ENCODE measurements around the gene SNAP91.
"Not testable (repeated sequence)": the region's sequence is repeated elsewhere in the genome, so short reads cannot be mapped to it uniquely, and the experiment has no call there.

Gene SNAP91

DNA sequence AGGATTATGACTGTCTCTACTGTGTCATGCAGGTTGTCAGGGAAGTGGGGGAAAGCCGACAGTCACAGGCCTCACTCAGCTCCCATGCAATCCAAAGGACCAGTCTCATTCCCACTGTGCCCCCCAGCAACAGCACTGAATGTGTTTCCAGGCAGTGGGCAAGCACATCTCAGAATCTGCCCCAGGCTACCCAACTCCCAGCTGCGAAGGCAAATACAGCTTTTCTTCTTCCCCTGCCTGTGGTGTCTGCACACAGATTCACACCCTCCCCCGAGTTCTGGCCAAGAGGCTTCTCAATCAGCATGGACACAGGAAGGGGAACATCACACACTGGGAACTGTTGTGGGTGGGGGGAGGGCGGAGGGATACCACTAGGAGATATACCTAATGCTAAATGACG is 75.3 kb downstream of the SNAP91 start:
- no peak overlapping the region for H3K27ac ChIP-seq
- TF ChIP-seq ZFX (IDR thresholded peaks at IDR 0.05; ENCODE audit: borderline replicate concordance), result no peak
- TF ChIP-seq, protein P1, sequence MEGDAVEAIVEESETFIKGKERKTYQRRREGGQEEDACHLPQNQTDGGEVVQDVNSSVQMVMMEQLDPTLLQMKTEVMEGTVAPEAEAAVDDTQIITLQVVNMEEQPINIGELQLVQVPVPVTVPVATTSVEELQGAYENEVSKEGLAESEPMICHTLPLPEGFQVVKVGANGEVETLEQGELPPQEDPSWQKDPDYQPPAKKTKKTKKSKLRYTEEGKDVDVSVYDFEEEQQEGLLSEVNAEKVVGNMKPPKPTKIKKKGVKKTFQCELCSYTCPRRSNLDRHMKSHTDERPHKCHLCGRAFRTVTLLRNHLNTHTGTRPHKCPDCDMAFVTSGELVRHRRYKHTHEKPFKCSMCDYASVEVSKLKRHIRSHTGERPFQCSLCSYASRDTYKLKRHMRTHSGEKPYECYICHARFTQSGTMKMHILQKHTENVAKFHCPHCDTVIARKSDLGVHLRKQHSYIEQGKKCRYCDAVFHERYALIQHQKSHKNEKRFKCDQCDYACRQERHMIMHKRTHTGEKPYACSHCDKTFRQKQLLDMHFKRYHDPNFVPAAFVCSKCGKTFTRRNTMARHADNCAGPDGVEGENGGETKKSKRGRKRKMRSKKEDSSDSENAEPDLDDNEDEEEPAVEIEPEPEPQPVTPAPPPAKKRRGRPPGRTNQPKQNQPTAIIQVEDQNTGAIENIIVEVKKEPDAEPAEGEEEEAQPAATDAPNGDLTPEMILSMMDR (IDR thresholded peaks at IDR 0.05), result no peak

DNA sequence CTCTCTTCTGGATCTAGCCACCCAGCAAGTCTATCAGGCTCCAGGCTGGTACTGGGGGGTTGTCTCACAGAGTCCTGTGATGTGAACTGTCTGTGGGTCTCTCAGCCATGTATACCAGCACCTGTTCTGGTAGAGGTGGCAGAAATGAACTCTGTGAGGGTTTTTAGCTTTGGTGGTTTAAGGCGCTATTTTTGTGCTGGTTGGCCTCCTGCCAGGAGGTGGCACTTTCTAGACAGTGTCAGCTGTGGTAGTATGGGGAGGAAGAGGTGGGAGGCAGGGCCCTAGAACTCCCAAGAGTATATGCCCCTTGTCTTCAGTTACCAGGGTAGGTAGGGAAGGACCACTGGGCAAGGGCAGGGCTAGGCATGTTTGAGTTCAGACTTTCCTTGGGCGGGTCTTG is 75.8 kb downstream of the SNAP91 start:
- TF ChIP-seq, protein P1 (IDR thresholded peaks at IDR 0.05), result no peak
- TF ChIP-seq ZFX (IDR thresholded peaks at IDR 0.05; ENCODE audit: borderline replicate concordance), result no peak
- H3K27ac ChIP-seq, result no peak overlapping the region

DNA sequence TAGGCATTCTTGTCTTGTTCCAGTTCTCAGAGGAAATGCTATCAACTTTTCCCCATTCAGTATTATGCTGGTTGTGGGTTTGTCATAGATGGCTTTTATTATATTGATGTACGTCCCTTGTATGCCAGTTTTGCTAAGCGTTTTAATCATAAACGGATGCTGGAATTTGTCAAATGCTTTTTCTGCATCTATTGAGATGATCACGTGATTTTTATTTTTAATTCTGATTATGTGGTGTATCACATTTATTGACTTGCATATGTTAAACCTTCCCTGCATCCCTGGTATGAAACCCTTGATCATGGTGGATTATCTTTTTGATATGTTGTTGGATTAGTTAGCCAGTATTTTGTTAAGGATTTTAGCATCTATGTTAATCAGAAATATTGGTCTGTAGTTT is 79.0 kb downstream of the SNAP91 start:
- H3K27ac ChIP-seq, result not testable (repeated sequence)

DNA sequence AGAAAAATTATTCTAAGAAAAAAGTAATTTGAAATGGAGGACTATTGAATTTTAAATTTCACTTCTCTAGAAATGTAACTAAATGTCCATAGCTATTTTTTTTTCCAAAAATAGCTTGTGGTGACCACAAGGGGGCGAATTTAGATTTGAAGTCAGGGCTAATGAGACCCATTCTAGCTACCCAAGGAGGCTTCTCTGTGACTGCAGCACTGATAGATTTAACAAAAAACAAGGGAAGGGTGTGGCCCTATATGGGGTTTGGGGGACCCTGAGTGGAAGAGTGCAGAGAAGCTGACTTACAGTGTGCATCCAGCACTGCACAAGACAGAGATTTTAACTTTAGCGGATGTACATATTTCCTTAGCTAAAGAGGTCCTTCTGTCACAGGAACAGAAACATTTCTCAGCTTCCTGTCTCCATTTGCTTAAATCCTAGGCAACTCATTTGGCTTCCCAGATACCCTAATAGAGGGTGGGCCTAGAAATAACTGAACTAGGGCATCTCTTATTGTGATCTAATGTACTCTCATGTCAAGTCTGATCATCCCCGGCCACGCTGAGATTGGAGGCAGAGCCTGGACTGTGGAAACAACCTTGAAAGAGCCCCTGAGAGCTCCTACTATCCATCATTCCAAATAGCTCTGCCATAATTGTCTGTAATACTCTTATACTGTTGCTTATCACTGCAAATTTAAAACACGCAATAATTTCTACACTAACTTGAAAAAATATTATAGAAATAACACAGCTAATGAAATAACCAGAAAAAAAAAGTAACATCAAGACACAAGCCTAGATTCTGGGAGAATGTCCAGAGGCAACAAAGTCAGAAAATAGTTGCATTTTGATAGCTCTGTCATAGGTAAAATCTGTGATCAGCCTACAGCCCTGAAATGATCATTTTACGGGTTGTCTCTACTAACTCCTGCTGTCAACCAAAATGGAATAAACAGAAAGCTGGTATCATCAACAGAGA is 93.6 kb downstream of the SNAP91 start:
- TF ChIP-seq, protein P1 (IDR thresholded peaks at IDR 0.05), result peak; percentile 82
- no peak for TF ChIP-seq ZFX (IDR thresholded peaks at IDR 0.05; ENCODE audit: borderline replicate concordance)
- H3K27ac ChIP-seq, result no peak overlapping the region

DNA sequence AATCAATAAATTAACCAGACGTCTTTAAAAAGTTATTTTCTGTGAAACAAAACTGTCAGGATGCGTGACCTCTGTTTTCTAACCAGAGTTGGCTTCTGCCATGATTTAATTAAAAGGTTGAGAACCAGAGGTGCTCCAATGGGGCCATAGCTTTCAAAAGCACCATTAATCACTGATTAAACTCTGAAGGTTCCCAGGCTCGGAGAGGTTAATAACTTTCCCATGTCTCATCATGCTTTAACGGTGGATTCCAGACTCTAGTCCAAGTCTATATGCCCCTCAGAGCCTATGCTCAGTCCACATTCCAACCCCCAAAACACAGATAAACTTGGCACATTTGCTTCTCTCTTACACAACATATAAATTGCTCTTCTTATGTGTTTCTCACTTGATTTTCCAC is 95.5 kb downstream of the SNAP91 start:
- TF ChIP-seq, protein P1 (IDR thresholded peaks at IDR 0.05), result no peak
- TF ChIP-seq ZFX (IDR thresholded peaks at IDR 0.05; ENCODE audit: borderline replicate concordance), result no peak
- H3K27ac ChIP-seq, result no peak overlapping the region

DNA sequence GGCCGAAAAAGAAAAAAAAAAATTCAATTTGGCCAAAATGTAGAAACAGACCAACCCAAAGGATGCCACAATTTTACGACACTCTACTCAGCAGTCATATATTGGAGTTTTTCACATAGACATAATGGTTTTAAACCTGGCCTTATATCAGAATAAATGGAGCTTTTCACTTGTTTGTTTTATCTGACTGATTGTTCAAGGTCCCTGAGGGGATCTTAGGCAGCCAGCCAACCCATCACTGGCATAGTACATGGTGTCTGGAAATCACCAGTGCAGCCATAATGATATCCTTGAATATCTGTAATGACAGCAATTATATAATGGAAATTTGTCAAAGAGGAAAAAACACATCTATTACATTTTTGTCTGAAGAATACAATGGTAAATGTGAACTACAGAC is 99.7 kb downstream of the SNAP91 start:
- TF ChIP-seq, protein P1 (IDR thresholded peaks at IDR 0.05), result no peak
- no peak for TF ChIP-seq ZFX (IDR thresholded peaks at IDR 0.05; ENCODE audit: borderline replicate concordance)

DNA sequence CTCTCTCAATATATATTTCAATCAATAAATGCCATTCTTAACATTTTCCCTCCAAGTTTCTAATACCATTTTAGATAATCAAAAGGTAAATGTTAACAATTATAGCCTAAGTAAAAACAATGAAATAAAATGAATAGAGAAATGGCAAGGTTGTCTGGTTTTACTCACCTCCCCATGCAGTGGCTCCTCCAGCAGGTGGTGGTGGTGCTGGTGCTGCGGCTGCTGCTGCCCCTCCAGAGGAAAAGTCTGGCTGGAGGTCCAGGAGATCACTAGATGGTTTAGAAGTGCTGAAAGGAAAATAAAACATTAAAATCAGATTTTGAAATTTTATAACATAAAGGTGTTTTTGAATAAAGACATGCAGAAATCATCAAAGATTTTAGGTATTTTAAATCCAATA is 103.4 kb downstream of the SNAP91 start:
- TF ChIP-seq, protein P1 (IDR thresholded peaks at IDR 0.05), result no peak
- no peak for TF ChIP-seq ZFX (IDR thresholded peaks at IDR 0.05; ENCODE audit: borderline replicate concordance)
- H3K27ac ChIP-seq, result no peak overlapping the region

More for the DNA sequence above, 99.7 kb downstream of the SNAP91 start:
- no peak overlapping the region for H3K27ac ChIP-seq
